Endothelial cell (in vitro differentiated cells): ENCODE measurements around the gene MARCHF6. TPM values are rescaled to one million over a fixed set of nuclear protein-coding genes. Genes with fewer than 3 reads are reported as not detected.

Experiments used
- DNase-seq: peaks from one replicate; pipeline ENCODE4 v3.0.0; 2021; ENCODE audit warnings: low spot score
- H3K27ac Mint-ChIP-seq: one replicate; pipeline ENCODE4 v1.8.0; 2021; ENCODE audit warnings: mixed read lengths, inconsistent platforms; ENCODE audit not compliant: unreplicated experiment
- H3K27me3 Mint-ChIP-seq: one replicate; pipeline ENCODE4 v1.8.0; 2021; ENCODE audit warnings: mild to moderate bottlenecking, moderate library complexity, mixed read lengths, inconsistent platforms; ENCODE audit not compliant: unreplicated experiment
- H3K36me3 Mint-ChIP-seq: one replicate; pipeline ENCODE4 v1.8.0; 2021; ENCODE audit warnings: mild to moderate bottlenecking, low read depth, mixed read lengths, inconsistent platforms; ENCODE audit not compliant: unreplicated experiment
- H3K4me1 Mint-ChIP-seq: one replicate; pipeline ENCODE4 v1.8.0; 2021; ENCODE audit warnings: mild to moderate bottlenecking, mixed read lengths, inconsistent platforms; ENCODE audit not compliant: unreplicated experiment
- H3K4me3 Mint-ChIP-seq: one replicate; pipeline ENCODE4 v1.8.0; 2021; ENCODE audit warnings: mild to moderate bottlenecking, mixed read lengths, inconsistent platforms; ENCODE audit not compliant: unreplicated experiment
- H3K9me3 Mint-ChIP-seq: one replicate; pipeline ENCODE4 v1.8.0; 2021; ENCODE audit warnings: mixed read lengths, inconsistent platforms; ENCODE audit not compliant: unreplicated experiment
- total RNA-seq: library from RNA; stranded (reverse); fragmentation: NEBNext Ultra II Directional; extraction: Animal tissue kit (Norgen Biotek cat#: 25700); gene quantifications from one replicate; pipeline ENCODE4 v1.2.1, GENCODE V29; 2021; ENCODE audit not compliant: unreplicated experiment
- TF ChIP-seq, protein P1 (sequence below): fragments of 200-600 bp; sonication (generic); IDR thresholded peaks from one replicate; pipeline ENCODE4 v1.5.0; 2021; ENCODE audit warnings: antibody characterized with exemption; ENCODE audit not compliant: unreplicated experiment

MARCHF6 gene
- total RNA-seq, 1 donor from 2014 or later: 162 TPM

DNA sequence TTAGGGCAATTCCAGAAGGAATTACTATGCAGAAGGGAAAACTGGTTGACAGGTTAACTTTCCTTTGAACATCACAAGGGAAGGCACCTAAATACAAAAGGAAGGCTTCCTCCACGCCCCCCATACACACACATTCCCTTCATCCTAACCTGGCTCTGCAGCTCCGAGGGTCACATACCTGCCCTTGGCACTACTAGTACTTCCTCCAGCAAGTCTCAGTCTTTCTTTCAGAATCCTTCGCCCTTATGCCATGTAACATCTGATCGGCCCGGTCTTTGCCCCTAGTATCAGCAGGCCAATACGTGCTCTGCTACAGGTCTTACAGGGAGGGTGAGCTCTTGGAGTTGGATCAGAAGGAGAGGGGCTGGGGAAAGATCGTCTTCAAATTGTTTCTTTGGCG lies 1.6 kb upstream of the MARCHF6 start:
- Mint-ChIP-seq H3K27me3 (peaks cover 5% of the 10 kb centered on the region), H3K9me3 (no peaks in the 10 kb centered on the region), H3K27ac (peak overlapping the region; percentile 21), H3K4me3 (peak overlapping the region; percentile 90), H3K4me1 (peaks cover 17% of the 10 kb centered on the region), H3K36me3 (no peaks in the 10 kb centered on the region)
- no peak for DNase-seq
- TF ChIP-seq, protein P1, sequence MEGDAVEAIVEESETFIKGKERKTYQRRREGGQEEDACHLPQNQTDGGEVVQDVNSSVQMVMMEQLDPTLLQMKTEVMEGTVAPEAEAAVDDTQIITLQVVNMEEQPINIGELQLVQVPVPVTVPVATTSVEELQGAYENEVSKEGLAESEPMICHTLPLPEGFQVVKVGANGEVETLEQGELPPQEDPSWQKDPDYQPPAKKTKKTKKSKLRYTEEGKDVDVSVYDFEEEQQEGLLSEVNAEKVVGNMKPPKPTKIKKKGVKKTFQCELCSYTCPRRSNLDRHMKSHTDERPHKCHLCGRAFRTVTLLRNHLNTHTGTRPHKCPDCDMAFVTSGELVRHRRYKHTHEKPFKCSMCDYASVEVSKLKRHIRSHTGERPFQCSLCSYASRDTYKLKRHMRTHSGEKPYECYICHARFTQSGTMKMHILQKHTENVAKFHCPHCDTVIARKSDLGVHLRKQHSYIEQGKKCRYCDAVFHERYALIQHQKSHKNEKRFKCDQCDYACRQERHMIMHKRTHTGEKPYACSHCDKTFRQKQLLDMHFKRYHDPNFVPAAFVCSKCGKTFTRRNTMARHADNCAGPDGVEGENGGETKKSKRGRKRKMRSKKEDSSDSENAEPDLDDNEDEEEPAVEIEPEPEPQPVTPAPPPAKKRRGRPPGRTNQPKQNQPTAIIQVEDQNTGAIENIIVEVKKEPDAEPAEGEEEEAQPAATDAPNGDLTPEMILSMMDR: no peak

DNA sequence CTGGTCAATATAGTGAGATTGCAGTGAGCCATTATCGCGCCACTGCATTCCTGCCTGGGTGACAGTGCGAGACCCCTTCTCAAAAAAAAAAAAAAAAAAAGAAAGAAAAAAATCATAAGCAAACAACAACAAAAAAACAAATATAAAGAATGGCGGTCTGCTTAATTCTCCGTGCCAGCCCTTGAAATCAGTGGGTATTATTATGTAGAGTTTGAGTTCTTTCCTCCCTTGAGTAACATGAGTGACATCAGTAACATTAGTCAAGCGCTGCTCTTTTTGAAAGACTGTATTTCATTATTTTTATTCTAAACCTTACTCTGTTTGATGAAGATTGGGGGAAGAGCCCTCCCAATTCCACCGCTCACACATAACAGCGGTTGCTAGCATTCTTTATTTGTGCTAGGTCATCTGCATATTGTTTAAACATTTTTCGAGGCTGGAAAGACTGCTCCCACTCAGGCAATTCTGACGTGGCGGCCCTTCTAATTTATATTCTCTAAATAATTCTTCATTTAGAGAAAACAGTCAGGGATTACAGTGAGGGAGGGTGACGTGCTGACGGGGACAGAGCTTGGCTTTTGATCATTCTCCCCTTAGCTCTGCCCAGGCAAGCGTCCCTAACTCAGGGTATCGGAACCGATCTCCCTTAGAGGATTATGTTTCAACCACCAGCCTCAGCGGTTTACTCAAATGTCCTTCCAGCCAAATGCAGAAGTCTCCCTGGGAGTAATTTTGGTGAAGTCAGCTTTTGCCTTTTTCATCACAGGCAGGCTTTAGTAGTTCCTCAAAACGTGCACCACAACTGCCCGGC lies 860 bp upstream of the MARCHF6 start:
- TF ChIP-seq, protein P1: no peak
- Mint-ChIP-seq H3K27ac (peak overlapping the region; percentile 85), H3K4me3 (peak overlapping the region; percentile 90), H3K27me3 (peaks cover 5% of the 10 kb centered on the region), H3K4me1 (peaks cover 18% of the 10 kb centered on the region), H3K9me3 (no peaks in the 10 kb centered on the region), H3K36me3 (no peaks in the 10 kb centered on the region)
- DNase-seq: peak; percentile 21

DNA sequence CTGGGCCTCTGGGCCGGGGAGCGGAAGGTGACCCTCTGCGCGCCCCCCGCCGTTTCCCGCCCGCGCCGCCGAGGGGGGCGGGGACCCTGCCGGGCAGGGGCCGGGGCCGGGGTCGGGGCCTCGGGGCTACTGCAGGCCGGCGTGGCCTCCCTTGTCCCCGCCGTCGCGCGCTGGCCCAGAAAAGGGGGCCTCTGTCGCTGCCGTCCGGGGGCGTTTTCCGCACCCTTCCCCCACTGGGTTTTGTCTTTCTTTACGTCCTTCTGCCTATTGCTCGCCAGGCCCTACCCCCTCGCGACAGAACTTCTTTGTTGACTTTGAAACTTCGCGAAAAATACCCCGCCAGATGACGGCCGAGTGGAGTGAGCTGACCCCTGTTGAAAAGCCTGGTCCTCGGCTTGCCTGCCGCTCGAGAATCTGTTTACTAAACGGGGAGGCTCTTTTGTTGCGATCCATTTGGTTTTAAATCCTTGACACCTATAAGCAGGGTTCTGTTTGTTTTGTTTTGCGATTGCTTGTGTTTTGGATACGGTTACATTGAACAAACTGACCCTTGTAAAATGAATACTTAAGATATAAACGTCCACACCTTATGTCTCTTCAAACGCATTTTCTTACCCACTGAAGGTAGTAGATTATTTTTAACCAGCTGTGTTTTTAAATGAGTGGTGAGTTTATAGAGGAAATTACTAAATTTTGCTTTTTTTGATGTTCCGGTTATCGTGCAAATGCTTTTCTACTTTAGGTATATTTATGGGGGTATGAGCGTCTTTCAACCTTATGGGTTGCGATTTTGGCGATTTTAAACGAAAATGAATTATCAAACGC lies 765 bp downstream of the MARCHF6 start:
- TF ChIP-seq, protein P1: no peak
- Mint-ChIP-seq H3K4me1 (peaks cover 23% of the 10 kb centered on the region), H3K27me3 (peaks cover 7% of the 10 kb centered on the region), H3K36me3 (no peaks in the 10 kb centered on the region), H3K27ac (peak overlapping the region; percentile 99), H3K9me3 (no peaks in the 10 kb centered on the region), H3K4me3 (peak overlapping the region; percentile 98)
- DNase-seq: peak; percentile 68

DNA sequence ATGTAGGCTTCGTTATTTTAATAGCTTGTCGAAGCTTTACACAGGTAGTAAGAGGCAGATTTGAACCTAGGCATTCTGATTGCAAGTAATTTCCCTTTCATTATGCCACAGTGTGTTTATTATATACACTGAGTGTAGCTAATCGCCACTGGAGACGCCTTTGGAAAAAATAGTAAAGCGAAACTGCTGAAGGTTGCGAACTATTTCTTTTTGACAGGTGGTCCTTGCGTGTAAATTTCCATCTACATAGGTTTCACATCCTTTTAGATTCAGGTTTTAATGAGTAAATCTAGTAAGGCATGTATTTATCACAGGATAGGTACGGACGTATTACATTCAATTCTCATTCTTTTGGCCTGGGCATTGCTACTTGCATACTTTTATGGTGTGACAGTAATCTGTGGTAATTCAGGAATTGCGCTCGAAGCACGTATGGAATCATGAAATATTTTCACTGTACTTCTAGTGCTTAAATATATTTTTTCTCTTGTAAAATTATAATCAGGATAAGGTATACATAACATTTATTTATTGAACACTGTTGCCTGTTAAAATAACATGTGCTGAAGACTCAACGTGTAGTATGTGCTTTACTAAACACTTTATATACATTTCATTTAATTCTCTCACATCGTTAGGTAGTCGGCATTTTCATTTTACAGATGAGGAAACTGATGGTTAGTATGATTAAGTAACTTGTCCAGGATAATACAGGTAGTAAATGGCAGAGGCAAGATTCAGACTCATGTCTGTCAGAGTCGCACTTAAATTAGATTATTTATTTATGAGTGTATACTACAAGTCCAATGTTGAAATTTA lies 1.8 kb downstream of the MARCHF6 start:
- Mint-ChIP-seq H3K27me3 (peaks cover 7% of the 10 kb centered on the region), H3K4me3 (peak overlapping the region; percentile 98), H3K27ac (peak overlapping the region; percentile 99), H3K4me1 (peaks cover 23% of the 10 kb centered on the region), H3K9me3 (no peaks in the 10 kb centered on the region), H3K36me3 (no peaks in the 10 kb centered on the region)
- TF ChIP-seq, protein P1: no peak
- no peak for DNase-seq
